Measurements from ENCODE around the gene SLIT3.

The SLIT3 gene

GRCh38 chr5:168802337-168802736, 498.6 kb downstream of the SLIT3 start:
- Histone ChIP-seq H3K27me3 (ENCODE audit: control insufficient read depth, low read length) (peaks cover 4% of the 10 kb centered on the region; the same call in 1 of the 2 replicates), H3K4me1 (ENCODE audit: control insufficient read depth, low read length) (no peaks in the 10 kb centered on the region)

GRCh38 chr5:168801567-168801966, 499.4 kb downstream of the SLIT3 start:
- H3K4me2 ChIP-seq (ENCODE audit: low read length) = no peak overlapping the region
- H3K4me1 ChIP-seq (ENCODE audit: control insufficient read depth, low read length) = no peaks in the 10 kb centered on the region
- H3K79me2 ChIP-seq (ENCODE audit: control insufficient read depth, low read length) = no peaks in the 10 kb centered on the region
- no peaks in the 10 kb centered on the region for H3K9me3 ChIP-seq (ENCODE audit: control insufficient read depth, insufficient read depth, low read length)
- TF ChIP-seq EZH2phosphoT487 (IDR thresholded peaks at IDR 0.05; ENCODE audit: borderline replicate concordance, low read length) (no peak), CTCF (IDR thresholded peaks at IDR 0.05; ENCODE audit: low read depth, low read length, poor library complexity, severe bottlenecking) (no peak)
- H4K20me1 ChIP-seq (ENCODE audit: control insufficient read depth, insufficient read depth, low read depth, low read length) = no peaks in the 10 kb centered on the region
- H3K4me3 ChIP-seq (ENCODE audit: low read length) = no peak overlapping the region
- H3K36me3 ChIP-seq (ENCODE audit: control insufficient read depth, low read length) = no peaks in the 10 kb centered on the region
- no peaks in the 10 kb centered on the region for H3F3A ChIP-seq (ENCODE audit: control insufficient read depth, insufficient read depth)
- peaks cover 4% of the 10 kb centered on the region; the same call in 1 of the 2 replicates for H3K27me3 ChIP-seq (ENCODE audit: control insufficient read depth, low read length)
- no peak overlapping the region for H3K27ac ChIP-seq (ENCODE audit: low read depth, low read length)
- no peaks in the 10 kb centered on the region for H3K9me2 ChIP-seq (replicated peaks; ENCODE audit: control insufficient read depth, low read length)

More at GRCh38 chr5:168802337-168802736, 498.6 kb downstream of the SLIT3 start:
- H3K9me2 ChIP-seq (replicated peaks; ENCODE audit: control insufficient read depth, low read length) = no peaks in the 10 kb centered on the region
- H3F3A ChIP-seq (ENCODE audit: control insufficient read depth, insufficient read depth) = no peaks in the 10 kb centered on the region
- H4K20me1 ChIP-seq (ENCODE audit: control insufficient read depth, insufficient read depth, low read depth, low read length) = no peaks in the 10 kb centered on the region
- H3K27ac ChIP-seq (ENCODE audit: low read depth, low read length) = no peak overlapping the region
- no peaks in the 10 kb centered on the region for H3K36me3 ChIP-seq (ENCODE audit: control insufficient read depth, low read length)
- H3K4me3 ChIP-seq (ENCODE audit: low read length) = no peak overlapping the region
- TF ChIP-seq EZH2phosphoT487 (IDR thresholded peaks at IDR 0.05; ENCODE audit: borderline replicate concordance, low read length) = no peak
- TF ChIP-seq CTCF (IDR thresholded peaks at IDR 0.05; ENCODE audit: low read depth, low read length, poor library complexity, severe bottlenecking) = no peak
- H3K79me2 ChIP-seq (ENCODE audit: control insufficient read depth, low read length) = no peaks in the 10 kb centered on the region
- no peak overlapping the region for H3K4me2 ChIP-seq (ENCODE audit: low read length)
- H3K9me3 ChIP-seq (ENCODE audit: control insufficient read depth, insufficient read depth, low read length) = no peaks in the 10 kb centered on the region

GRCh38 chr5:168800701-168801100, 500.2 kb downstream of the SLIT3 start:
- Histone ChIP-seq H3K27ac (ENCODE audit: low read depth, low read length) (no peak overlapping the region), H3K9me2 (replicated peaks; ENCODE audit: control insufficient read depth, low read length) (no peaks in the 10 kb centered on the region), H3K36me3 (ENCODE audit: control insufficient read depth, low read length) (no peaks in the 10 kb centered on the region), H3K79me2 (ENCODE audit: control insufficient read depth, low read length) (no peaks in the 10 kb centered on the region), H3K4me3 (ENCODE audit: low read length) (no peak overlapping the region), H4K20me1 (ENCODE audit: control insufficient read depth, insufficient read depth, low read depth, low read length) (no peaks in the 10 kb centered on the region), H3K4me2 (ENCODE audit: low read length) (no peak overlapping the region), H3K27me3 (ENCODE audit: control insufficient read depth, low read length) (peaks cover 4% of the 10 kb centered on the region; the same call in 1 of the 2 replicates), H3F3A (ENCODE audit: control insufficient read depth, insufficient read depth) (no peaks in the 10 kb centered on the region), H3K9me3 (ENCODE audit: control insufficient read depth, insufficient read depth, low read length) (no peaks in the 10 kb centered on the region), H3K4me1 (ENCODE audit: control insufficient read depth, low read length) (no peaks in the 10 kb centered on the region)
- TF ChIP-seq CTCF (IDR thresholded peaks at IDR 0.05; ENCODE audit: low read depth, low read length, poor library complexity, severe bottlenecking) (no peak), EZH2phosphoT487 (IDR thresholded peaks at IDR 0.05; ENCODE audit: borderline replicate concordance, low read length) (no peak)

Measured in DOHH2 (cell line).